Brain microvascular endothelial cell (primary cell): Measurements from ENCODE around the gene MED28.
"Not testable (repeated sequence)": the region's sequence is repeated elsewhere in the genome, so short reads cannot be mapped to it uniquely, and the experiment has no call there.

ENCODE experiments used
- DNase-seq: peaks from one replicate; pipeline ENCODE4 v3.0.0-alpha.2; 2020
- H3K27ac ChIP-seq: fragments of 250-450 bp; sonication (Bioruptor Pico); 2 replicates; pipeline ENCODE4 v1.5.1; 2020; ENCODE audit warnings: mild to moderate bottlenecking, moderate library complexity
- H3K27me3 ChIP-seq: fragments of 250-450 bp; sonication (Bioruptor Pico); replicated peaks from 2 replicates; pipeline ENCODE4 v1.5.1; 2020; ENCODE audit warnings: mild to moderate bottlenecking
- H3K36me3 ChIP-seq: fragments of 250-450 bp; sonication (Bioruptor Pico); replicated peaks from 2 replicates; pipeline ENCODE4 v1.5.1; 2020; ENCODE audit warnings: mild to moderate bottlenecking
- H3K4me3 ChIP-seq: 2 replicates; pipeline ENCODE4 v1.5.1; 2011; ENCODE audit warnings: low read depth, mild to moderate bottlenecking, control low read depth, low read length, moderate library complexity
- in situ Hi-C: cut with HindIII; loops from 2 replicates; pipeline ENCODE4 v1.10.0; 2017; ENCODE audit warnings: low sequenced_read_pairs, low pct_ligation_motif_present
- TF ChIP-seq, protein P1 (sequence below): IDR thresholded peaks from 2 replicates; pipeline ENCODE4 v1.5.1; 2011; ENCODE audit warnings: low read depth, mild to moderate bottlenecking, moderate library complexity, low read length, control low read depth, inconsistent platforms; ENCODE audit errors: missing control alignments

MED28 gene, protein sequence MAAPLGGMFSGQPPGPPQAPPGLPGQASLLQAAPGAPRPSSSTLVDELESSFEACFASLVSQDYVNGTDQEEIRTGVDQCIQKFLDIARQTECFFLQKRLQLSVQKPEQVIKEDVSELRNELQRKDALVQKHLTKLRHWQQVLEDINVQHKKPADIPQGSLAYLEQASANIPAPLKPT

DNA sequence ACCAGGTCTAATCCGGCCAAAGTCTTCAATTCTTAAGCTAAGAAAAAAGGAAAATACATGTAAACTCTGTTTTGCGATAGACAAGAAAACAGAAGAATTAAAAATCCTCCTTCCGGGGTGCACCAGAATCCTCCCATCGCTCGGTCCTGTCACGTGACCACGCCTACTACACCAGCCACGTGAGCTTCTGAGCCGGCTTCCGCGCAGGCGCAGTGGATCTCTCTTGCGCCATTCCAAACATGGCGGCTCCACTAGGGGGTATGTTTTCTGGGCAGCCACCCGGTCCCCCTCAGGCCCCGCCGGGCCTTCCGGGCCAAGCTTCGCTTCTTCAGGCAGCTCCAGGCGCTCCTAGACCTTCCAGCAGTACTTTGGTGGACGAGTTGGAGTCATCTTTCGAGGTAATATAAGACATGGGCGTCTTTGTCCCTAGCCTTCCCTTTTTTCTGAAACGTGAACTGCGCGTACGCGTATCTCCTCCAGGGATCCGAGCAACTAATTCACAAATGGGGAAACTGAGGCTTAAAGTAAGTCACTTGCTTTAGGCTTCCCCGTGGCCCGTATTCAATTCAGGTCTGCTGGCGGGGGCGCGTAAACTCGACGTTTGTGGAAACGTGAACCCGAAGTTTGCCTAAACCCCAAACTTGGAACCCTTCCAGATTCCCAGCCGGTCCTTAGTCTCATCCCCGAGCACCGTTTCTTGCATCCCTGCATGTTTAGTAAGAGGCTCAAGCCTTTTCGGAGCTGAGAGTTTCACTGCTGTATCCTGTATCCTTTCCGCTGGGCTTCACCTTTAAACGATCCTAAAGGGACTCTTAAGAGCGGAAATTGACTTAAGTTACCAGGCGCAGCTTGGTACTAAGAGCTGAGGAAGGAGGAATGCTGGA, at the start of gene MED28:
Gene MED28, plus strand, starts transcription at position 226 of the 884 bp plus-strand sequence. Its CDS starts 14 bp downstream, at position 240.
- Histone ChIP-seq H3K4me3 (peak within 1 kb of the TSS; percentile 98), H3K36me3 (peaks cover 12% of the 10 kb centered on the region), H3K27ac (peak within 1 kb of the TSS; percentile 82), H3K27me3 (no peaks in the 10 kb centered on the region)
- DNase-seq: peak; percentile 96
- TF ChIP-seq, protein P1, sequence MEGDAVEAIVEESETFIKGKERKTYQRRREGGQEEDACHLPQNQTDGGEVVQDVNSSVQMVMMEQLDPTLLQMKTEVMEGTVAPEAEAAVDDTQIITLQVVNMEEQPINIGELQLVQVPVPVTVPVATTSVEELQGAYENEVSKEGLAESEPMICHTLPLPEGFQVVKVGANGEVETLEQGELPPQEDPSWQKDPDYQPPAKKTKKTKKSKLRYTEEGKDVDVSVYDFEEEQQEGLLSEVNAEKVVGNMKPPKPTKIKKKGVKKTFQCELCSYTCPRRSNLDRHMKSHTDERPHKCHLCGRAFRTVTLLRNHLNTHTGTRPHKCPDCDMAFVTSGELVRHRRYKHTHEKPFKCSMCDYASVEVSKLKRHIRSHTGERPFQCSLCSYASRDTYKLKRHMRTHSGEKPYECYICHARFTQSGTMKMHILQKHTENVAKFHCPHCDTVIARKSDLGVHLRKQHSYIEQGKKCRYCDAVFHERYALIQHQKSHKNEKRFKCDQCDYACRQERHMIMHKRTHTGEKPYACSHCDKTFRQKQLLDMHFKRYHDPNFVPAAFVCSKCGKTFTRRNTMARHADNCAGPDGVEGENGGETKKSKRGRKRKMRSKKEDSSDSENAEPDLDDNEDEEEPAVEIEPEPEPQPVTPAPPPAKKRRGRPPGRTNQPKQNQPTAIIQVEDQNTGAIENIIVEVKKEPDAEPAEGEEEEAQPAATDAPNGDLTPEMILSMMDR: peak; percentile 26
- in situ Hi-C loops: no loop called here

GRCh38 chr4:17565846-17566245, 48.6 kb upstream of the MED28 start:
- no peak for DNase-seq
- TF ChIP-seq, protein P1: no peak
- in situ Hi-C loops: no loop called here
- H3K27me3 ChIP-seq: no peaks in the 10 kb centered on the region
- no peak overlapping the region for H3K27ac ChIP-seq
- H3K4me3 ChIP-seq: no peak overlapping the region
- no peaks in the 10 kb centered on the region for H3K36me3 ChIP-seq

- Histone ChIP-seq H3K36me3 (no peaks in the 10 kb centered on the region), H3K4me3 (no peak overlapping the region), H3K27me3 (no peaks in the 10 kb centered on the region), H3K27ac (no peak overlapping the region)
- in situ Hi-C loops: no loop called here
- TF ChIP-seq, protein P1: no peak
- no peak for DNase-seq
Observed at GRCh38 chr4:17567271-17567670, 47.2 kb upstream of the MED28 start.

DNA sequence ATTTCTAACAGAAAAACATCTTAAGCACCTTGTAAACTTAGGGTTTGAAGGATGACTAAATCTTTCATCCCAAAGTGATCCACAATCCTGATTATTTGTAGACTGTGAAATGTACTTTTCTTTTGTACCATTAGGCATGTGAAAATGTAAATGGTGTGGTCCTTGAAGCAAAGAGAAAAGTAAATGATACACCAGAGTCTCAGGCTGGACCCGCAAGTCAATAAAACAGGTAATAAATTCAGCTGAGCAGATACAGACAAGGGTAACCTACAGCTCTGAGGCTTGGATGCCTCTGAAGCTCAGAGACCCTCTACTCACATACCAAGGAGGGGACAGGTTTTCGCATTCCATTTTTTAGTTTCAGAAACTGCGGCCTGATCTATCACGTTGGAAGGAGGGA, 40.2 kb upstream of the MED28 start:
- in situ Hi-C loops: no loop called here
- Histone ChIP-seq H3K4me3 (no peak overlapping the region), H3K27me3 (no peaks in the 10 kb centered on the region), H3K36me3 (no peaks in the 10 kb centered on the region), H3K27ac (no peak overlapping the region)
- TF ChIP-seq, protein P1: no peak
- DNase-seq: no peak

GRCh38 chr4:17575177-17575576, 39.3 kb upstream of the MED28 start:
- in situ Hi-C loops, H3K4me3 ChIP-seq, DNase-seq, H3K36me3 ChIP-seq, H3K27me3 ChIP-seq, H3K27ac ChIP-seq: not testable (repeated sequence)

GRCh38 chr4:17576932-17577664, 37.3 kb upstream of the MED28 start, which contains the start of gene LAP3:
Gene LAP3 (plus strand): TSS chr4:17577198. CDS start chr4:17577466, 268 bp downstream.
- peak within 1 kb of the TSS; percentile 71 for H3K27ac ChIP-seq
- no peaks in the 10 kb centered on the region for H3K27me3 ChIP-seq
- in situ Hi-C loops: no loop called here
- peak within 1 kb of the TSS; percentile 76 for H3K4me3 ChIP-seq
- H3K36me3 ChIP-seq: peaks cover 5% of the 10 kb centered on the region
- peak; percentile 96 for DNase-seq
- TF ChIP-seq, protein P1: no peak
